HG02759 (cell line): ENCODE measurements around the gene BLTP3B.

Experiments
- ATAC-seq: cut with Tn5 transposase; IDR thresholded peaks from one replicate; pipeline ENCODE4 v1.9.1; 2021; ENCODE audit warnings: mild to moderate bottlenecking, moderate library complexity; ENCODE audit not compliant: unreplicated experiment

Gene BLTP3B

GRCh38 chr12:100163416-100164152 is 20.9 kb upstream of the BLTP3B start:
- ATAC-seq: peak; percentile 100

DNA sequence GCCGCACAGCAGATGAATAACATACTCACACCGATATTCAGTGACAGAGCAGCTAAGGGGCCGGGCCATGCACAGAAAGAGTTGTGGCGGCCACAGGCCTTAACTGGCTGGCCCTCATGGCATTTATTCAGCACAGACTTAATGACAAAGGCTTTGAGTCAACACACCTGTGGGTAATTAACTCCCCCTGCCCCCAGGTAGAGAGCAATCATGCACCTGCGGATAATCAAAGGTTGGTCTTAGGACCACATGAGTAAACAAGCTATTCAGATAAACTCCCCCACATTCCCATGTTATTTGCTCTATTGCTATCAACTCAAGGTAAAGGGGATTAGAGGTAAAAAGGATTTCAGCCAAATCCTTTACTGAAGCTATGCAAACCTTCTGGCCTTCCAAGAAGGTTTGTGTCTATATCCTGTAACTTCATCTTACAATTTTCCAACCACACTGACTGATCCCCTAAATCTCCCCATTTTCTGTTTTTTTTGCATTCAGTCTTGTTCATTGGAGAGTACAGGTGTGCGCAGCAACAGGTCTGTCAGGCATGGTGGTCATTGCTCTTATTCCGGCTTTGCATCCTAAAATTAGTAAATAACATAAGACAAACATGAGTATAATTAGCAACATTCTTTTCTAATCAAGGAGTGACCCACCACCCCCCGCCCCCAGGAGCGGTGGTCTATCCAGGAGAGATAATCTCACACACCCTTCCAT is 16.9 kb upstream of the BLTP3B start:
- ATAC-seq: no peak

GRCh38 chr12:100158535-100158934 is 15.9 kb upstream of the BLTP3B start:
- ATAC-seq: no peak

- no peak for ATAC-seq
Measured at GRCh38 chr12:100157427-100157821, 14.8 kb upstream of the BLTP3B start.

DNA sequence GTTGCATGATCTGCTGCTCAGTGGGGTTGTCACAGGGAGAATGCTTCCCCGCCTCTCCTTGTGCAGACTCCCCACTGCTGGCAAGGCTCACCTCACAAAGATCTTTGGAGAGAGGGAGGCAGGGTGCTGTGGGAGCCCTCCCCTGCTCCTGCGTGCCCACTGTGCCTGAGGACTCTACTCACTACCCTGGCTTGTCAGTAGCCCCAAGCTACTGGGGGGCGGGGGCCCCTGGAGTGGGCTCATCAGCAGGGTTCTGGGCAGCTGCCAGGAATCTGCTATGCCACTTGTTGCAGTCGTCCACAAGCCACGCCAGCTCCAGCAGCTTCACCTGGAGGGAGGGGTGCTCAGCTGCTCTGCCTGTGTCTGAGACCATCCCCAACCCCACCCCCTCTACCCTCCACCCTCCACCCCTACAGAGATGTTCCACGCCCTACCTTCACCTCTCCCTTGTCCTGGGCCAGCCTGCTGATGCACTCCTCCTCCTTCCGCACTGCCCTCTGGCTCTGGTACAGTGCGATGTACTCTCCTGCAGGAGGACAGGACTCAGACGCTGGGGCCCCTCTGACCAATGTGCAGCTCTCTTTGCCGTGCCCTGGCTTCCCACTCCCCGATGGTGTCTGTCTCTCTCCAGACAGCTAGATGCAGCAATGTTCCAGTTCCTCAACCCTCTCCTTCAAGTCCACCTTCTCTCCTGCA is 14.2 kb upstream of the BLTP3B start:
- ATAC-seq: no peak

- ATAC-seq: peak; percentile 82
Measured at GRCh38 chr12:100154474-100155247, 12.0 kb upstream of the BLTP3B start.

DNA sequence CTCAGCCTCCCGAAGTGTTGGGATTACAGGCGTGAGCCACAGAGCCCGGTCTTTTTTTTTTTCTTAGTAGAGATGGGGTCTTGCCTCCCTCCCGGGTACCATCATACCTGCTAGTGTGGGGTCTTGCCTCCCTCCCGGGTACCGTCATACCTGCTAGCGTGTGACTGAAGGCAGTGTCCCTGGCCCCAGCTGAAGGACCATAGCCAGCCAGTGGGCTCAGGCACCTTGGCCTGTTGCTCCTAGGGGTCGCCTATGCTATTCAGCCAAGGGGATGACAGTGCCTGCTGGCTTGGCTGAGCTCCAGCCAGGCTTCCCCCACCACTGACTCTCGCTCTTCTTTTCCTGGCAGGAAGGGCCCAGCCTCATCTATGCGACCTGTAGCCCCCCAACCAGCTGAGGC is 10.5 kb upstream of the BLTP3B start:
- no peak for ATAC-seq

DNA sequence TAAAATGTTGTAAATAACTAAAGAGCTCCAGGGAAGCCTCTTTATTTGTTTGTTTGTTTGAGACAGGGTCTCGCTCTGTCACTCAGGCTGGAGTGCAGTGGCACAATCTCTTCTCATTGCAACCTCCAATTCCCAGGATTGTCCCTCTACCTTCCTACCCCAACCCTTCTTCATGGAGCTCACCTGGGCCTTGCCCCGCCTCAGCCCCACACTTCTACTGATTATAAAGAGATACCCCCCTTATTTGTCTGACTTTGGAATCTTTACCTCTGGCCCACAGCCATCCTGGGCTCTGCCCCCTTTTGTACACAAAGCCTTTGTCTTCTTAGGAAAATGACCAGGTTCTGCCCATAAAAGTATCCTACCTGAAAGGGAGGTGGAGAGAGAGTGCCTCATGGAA is 9.1 kb upstream of the BLTP3B start:
- ATAC-seq: no peak

DNA sequence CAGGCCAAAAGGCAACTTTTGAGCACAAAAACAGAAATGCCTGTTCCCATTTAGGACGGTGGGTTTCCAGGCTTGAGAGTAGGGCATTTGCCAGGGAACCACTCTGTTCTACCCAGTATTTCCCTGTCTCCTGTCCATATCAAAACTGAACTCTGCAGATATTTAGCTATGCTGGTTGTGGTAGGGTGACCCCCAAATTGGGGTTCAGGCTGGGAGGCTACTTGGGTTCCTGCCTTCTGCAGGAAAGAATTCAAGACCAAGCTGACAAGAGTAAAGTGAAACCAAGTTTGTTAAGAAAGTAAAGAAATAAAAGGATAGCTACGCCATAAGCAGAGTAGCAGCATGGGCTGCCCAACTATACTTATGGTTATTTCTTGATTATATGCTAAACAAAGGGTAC is 3.6 kb upstream of the BLTP3B start:
- no peak for ATAC-seq

- ATAC-seq: no peak
Measured at GRCh38 chr12:100145643-100146042, 3.0 kb upstream of the BLTP3B start.

- peak; percentile 52 for ATAC-seq
Measured at GRCh38 chr12:100141998-100142850, 450 bp downstream of the BLTP3B start.

DNA sequence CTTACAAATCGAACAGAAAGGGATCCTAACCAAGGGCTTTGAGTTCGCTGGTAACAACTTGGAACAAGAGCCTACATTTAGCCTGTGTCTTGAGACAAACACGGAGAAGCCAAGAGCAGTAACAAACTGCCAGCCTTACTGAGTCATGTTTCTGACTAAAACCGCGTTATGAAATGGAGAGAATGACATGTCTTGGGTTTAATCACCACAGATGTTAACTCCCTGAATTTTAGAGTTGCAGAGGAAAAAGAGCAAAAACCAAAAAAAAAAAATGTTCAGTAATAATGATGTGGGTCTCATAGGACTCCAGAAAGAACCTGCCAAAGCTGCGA is 1.0 kb downstream of the BLTP3B start:
- peak; percentile 22 for ATAC-seq

GRCh38 chr12:100138803-100139098 is 3.9 kb downstream of the BLTP3B start:
- no peak for ATAC-seq

DNA sequence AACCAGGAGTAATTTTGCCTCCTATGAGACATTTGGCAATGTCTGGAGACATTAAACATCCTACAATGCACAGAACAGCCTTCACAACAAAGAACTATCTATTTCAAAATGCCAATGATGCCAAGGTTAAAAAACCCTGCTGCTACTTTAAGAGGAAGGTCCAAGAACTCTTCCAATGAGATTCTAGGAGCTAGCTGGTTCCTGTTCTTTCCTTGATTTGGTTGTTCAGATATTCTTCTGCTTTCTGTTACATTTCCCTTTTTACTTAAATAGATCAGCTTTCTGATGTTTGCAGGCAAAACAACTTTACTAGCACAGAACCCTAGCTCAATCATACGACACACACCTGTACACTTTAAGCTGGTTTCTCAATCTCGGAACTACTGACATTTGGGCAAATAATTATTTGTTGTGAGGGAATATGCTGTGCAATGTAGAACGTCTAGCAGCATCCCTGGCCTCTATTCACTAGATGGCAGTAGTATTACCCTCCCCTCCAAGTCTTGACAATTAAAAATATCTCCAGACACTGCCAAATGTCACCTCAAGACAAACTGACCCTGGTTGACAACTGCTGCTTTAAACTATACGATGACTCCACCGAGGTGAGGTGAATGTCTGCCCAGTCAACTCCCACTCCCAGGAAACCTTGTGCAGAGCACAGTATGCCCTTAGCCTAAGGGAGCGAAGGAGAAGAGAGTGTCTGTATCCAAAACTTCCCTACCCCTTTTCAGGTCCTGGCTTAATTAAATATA is 4.4 kb downstream of the BLTP3B start:
- ATAC-seq: no peak

DNA sequence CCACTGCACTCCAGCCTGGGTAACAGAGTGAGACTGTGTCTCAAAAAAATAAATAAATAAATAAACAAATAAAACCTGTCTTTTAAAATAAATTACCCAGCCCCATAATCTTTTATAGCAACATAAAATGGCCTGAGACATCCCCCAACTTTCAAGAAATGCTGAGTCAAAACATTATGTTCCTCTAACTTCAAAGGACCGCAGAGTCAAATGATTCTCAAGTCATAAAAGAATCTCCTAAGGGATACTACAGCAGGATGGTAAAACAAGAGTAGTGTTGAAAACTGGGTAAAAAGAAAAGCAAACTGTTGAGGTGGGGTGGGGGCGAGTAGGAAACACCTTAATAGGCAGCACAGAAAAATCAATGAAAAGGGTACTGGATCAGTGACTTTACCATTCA is 9.5 kb downstream of the BLTP3B start:
- no peak for ATAC-seq

DNA sequence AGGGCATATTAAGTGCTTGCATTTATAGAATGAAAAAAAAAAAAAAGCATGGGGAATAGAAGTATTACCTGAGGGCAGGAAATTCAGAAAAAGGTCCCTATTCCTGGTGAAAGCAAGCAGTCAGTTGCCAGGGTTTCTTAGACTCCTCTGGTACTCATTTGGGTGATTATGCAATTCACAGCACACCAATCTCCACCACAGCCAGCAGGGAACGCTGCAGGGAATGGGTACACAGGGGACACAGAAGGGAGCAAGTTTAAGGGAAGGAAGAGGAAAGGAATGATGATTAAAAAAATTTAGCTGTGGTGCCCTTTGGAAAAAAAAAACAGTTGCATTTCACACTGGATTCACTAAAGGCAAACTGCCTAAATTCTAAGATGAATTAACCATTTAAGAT is 14.2 kb downstream of the BLTP3B start:
- ATAC-seq: no peak

DNA sequence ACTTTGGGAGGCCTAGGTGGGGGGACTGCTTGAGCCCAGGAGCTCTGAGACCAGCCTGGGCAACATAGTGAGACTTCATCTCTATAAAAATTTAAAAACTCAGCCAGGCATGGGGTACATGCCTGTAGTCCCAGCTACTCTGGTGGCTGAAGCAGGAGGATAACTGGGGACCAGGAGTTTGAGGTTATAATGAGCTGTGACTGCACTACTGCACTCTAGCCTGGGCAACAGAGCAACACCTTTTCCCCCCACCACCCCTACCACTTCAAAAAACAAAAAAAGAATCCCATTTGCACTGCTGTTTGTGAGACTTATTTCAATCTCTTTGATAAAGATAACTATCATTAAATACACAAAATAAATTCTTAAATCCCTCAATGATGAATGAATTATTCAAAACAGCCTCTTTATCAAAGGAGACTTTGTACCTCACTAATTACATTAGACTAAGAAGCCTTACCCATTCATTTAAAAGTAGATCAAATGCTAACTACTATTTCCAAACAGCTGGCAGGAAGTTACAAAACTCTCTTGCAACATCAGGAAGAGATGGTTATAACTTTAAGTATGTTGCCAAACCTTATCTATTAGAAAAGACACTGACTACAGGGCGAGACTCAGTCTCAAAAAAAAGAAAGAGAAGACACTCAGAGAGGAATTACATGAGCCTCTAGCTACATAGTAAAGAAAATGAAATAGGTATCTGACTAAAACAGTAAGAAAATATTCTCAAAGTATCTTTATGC is 14.7 kb downstream of the BLTP3B start:
- ATAC-seq: no peak

GRCh38 chr12:100123316-100124095 is 19.2 kb downstream of the BLTP3B start:
- no peak for ATAC-seq
